Thymus (tissue), 11 donors: ENCODE data around the gene HLA-DOA. TPM values are rescaled to one million over a fixed set of nuclear protein-coding genes. Genes with fewer than 3 reads are reported as not detected.
A peak's percentile ranks its signal among the peaks of the same experiment; 100 is the strongest.

Experiments used
- DNase-seq, 9 donors: peaks; one replicate each; pipeline ENCODE4 v3.0.0-alpha.2; 2013; ENCODE audit warnings: low spot score in 9 of 9, low read depth in 6 of 9, missing footprints in 1 of 9
- H3K27ac ChIP-seq, 2 donors: one replicate each; pipeline ENCODE4 v1.5.1; 2013; ENCODE audit warnings: control low read depth in 1 of 2, low read depth in 1 of 2, low read length in 1 of 2, mild to moderate bottlenecking in 1 of 2, moderate library complexity in 1 of 2
- H3K27me3 ChIP-seq, 2 donors: one replicate each; pipeline ENCODE4 v1.5.1; 2013; ENCODE audit warnings: low read length in 1 of 2; ENCODE audit not compliant: control insufficient read depth in 2 of 2, insufficient read depth in 1 of 2
- H3K36me3 ChIP-seq, 2 donors: one replicate each; pipeline ENCODE4 v1.5.1; 2013; ENCODE audit warnings: low read length in 1 of 2, mild to moderate bottlenecking in 1 of 2, moderate library complexity in 1 of 2; ENCODE audit not compliant: control insufficient read depth in 2 of 2, insufficient read depth in 2 of 2
- H3K4me1 ChIP-seq, 2 donors: one replicate each; pipeline ENCODE4 v1.5.1; 2013; ENCODE audit warnings: low read length in 2 of 2; ENCODE audit not compliant: control insufficient read depth in 2 of 2, insufficient read depth in 2 of 2
- H3K4me3 ChIP-seq, 2 donors: one replicate each; pipeline ENCODE4 v1.5.1; 2013; ENCODE audit warnings: low read length in 2 of 2, control low read depth in 1 of 2, mild to moderate bottlenecking in 1 of 2
- H3K9me3 ChIP-seq, 2 donors: one replicate each; pipeline ENCODE4 v1.5.1; 2013; ENCODE audit warnings: low read length in 1 of 2, mild to moderate bottlenecking in 1 of 2; ENCODE audit not compliant: control insufficient read depth in 2 of 2, insufficient read depth in 1 of 2
- whole genome bisulfite sequencing: extraction: QIAGEN DNeasy Blood & Tissue Kit; methylation state at CpG from one replicate; pipeline ENCODE4 v1.1.7; 2013; 5-methylcytosine and 5-hydroxymethylcytosine counted together
- polyA plus RNA-seq: library from polyadenylated mRNA; stranded (reverse); fragments of 200-250 nt; gene quantifications from one replicate; pipeline ENCODE4 v1.2.3, GENCODE V29; 2013
- total RNA-seq: library from RNA; stranded (reverse); fragments of 120-200 nt; gene quantifications from one replicate; pipeline ENCODE4 v1.2.4, GENCODE V29; 2013
- donor health status: healthy.

HLA-DOA gene
- total and polyA plus RNA-seq, 2 donors, result 27.9 to 38.8 TPM

- Histone ChIP-seq H3K9me3 (no peaks in the 10 kb centered on the region), H3K4me3 (no peak overlapping the region), H3K4me1 (peaks cover 6 to 21% of the 10 kb centered on the region in 2 donors), H3K36me3 (peaks cover 65 to 91% of the 10 kb centered on the region in 2 donors), H3K27me3 (no peaks in the 10 kb centered on the region), H3K27ac (no peak overlapping the region)
- DNase-seq, result no peak
- 92% methylated on average over 2 of the region's 2 CpGs for WGBS
Observed at GRCh38 chr6:32975886-32976285, 33.5 kb downstream of the HLA-DOA start.

GRCh38 chr6:32974541-32975308 is 34.7 kb downstream of the HLA-DOA start:
- peaks cover 6 to 21% of the 10 kb centered on the region in 2 donors for H3K4me1 ChIP-seq
- peaks cover 53 to 79% of the 10 kb centered on the region in 2 donors for H3K36me3 ChIP-seq
- 30% methylated on average over 14 of the region's 14 CpGs for WGBS
- no peaks in the 10 kb centered on the region for H3K9me3 ChIP-seq
- H3K27me3 ChIP-seq, result no peaks in the 10 kb centered on the region
- H3K4me3 ChIP-seq, result peak overlapping the region; percentile 87 to 93
- peak overlapping the region in 1 of 2 donors; percentile 9 for H3K27ac ChIP-seq
- no peak for DNase-seq

- peak overlapping the region; percentile 20 to 97 for H3K27ac ChIP-seq
- H3K9me3 ChIP-seq, result no peaks in the 10 kb centered on the region
- peaks cover 6 to 21% of the 10 kb centered on the region in 2 donors for H3K4me1 ChIP-seq
- peak in 7 of 9 donors; percentile 34 to 72 (median 48) for DNase-seq
- WGBS, result 2% methylated on average over 4 of the region's 4 CpGs
- H3K36me3 ChIP-seq, result peaks cover 46 to 72% of the 10 kb centered on the region in 2 donors
- H3K27me3 ChIP-seq, result no peaks in the 10 kb centered on the region
- peak overlapping the region; percentile 87 to 93 for H3K4me3 ChIP-seq
Observed at GRCh38 chr6:32974016-32974333, 35.4 kb downstream of the HLA-DOA start.

DNA sequence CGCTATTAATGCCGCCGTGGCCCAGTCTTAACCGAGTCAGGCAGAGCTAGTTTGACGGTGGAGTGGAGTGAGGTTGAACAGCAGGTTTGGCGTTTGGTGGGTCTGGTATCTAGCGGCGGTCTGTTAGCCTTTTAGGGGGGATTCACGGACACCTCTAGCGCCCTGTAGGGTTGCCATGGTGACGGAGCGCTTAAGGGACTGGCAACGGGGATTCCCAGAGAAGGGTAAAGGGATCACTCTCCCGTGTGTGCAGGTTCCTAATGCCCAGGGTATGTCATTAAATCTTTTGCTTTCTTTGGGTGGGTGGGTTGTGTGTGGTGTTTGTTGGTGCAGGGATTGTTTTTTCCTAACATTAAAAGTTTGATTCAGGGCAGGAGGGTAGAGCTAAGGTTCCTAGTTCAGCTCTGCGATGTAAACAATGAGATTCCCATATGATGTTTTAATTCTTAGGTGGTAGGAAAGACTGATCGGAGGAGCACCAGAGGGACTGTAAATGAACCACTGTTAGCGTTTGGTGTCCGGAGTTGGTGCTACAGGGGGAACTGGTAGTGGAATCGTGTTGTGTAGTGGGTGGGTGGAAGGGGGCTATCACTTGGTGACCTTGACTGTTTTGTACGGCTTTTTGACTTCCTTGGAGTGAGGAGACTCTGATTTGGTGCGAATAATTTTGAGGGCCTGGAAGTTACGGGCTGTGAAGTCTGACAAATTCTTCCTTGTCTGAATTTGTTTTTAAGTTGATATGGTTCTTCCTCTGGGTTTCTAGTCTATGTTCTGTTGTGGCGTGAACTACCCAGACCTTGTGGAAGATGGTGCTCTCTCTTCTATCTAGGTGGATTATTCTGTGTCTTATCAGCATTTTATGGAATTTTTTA is 36.0 kb downstream of the HLA-DOA start:
- DNase-seq, result peak in 7 of 9 donors; percentile 15 to 69 (median 41)
- under 1% methylated on average over 23 of the region's 23 CpGs for WGBS
- H3K27me3 ChIP-seq, result no peaks in the 10 kb centered on the region
- H3K9me3 ChIP-seq, result no peaks in the 10 kb centered on the region
- peaks cover 6 to 21% of the 10 kb centered on the region in 2 donors for H3K4me1 ChIP-seq
- peak overlapping the region; percentile 97 for H3K27ac ChIP-seq
- H3K4me3 ChIP-seq, result peak overlapping the region; percentile 87 to 93
- peaks cover 41 to 66% of the 10 kb centered on the region in 2 donors for H3K36me3 ChIP-seq

- under 1% methylated on average over 70 of the region's 70 CpGs for WGBS
- Histone ChIP-seq H3K4me3 (peak overlapping the region; percentile 87 to 93), H3K9me3 (no peaks in the 10 kb centered on the region), H3K27ac (peak overlapping the region; percentile 97), H3K36me3 (peaks cover 32 to 58% of the 10 kb centered on the region in 2 donors), H3K4me1 (peaks cover 6 to 22% of the 10 kb centered on the region in 2 donors), H3K27me3 (no peaks in the 10 kb centered on the region)
- DNase-seq, result peak in 3 of 9 donors; percentile 36 to 63 (median 39)
Observed at GRCh38 chr6:32972353-32973143, 36.8 kb downstream of the HLA-DOA start.

GRCh38 chr6:32971581-32972352 is 37.6 kb downstream of the HLA-DOA start:
- peak; percentile 99 to 100 (median 100) for DNase-seq
- H3K4me3 ChIP-seq, result peak overlapping the region; percentile 87 to 93
- no peaks in the 10 kb centered on the region for H3K27me3 ChIP-seq
- H3K27ac ChIP-seq, result peak overlapping the region; percentile 98 to 100
- H3K9me3 ChIP-seq, result no peaks in the 10 kb centered on the region
- peaks cover 7 to 29% of the 10 kb centered on the region in 2 donors for H3K4me1 ChIP-seq
- peaks cover 25 to 50% of the 10 kb centered on the region in 2 donors for H3K36me3 ChIP-seq
- WGBS, result under 1% methylated on average over 58 of the region's 58 CpGs

DNA sequence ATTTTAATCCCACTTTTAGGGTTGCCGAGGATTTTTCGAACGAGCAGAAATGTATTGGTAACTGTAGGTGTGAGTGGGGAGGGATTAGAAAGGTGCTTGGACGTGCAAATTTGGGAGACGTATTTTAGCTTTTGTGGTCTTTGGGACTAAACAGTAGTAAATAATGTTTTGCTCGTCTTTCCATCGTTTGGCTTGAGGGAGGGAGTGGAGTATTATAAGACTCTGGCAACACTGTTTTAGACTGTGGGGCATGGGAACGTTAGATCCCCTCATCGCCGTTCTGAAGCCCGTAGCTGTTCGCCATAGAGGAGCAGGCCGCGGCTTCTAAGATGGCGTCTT is 38.2 kb downstream of the HLA-DOA start:
- peak overlapping the region; percentile 98 to 100 for H3K27ac ChIP-seq
- no peaks in the 10 kb centered on the region for H3K9me3 ChIP-seq
- peaks cover 19 to 44% of the 10 kb centered on the region in 2 donors for H3K36me3 ChIP-seq
- under 1% methylated on average over 15 of the region's 15 CpGs for WGBS
- no peaks in the 10 kb centered on the region for H3K27me3 ChIP-seq
- H3K4me3 ChIP-seq, result peak overlapping the region; percentile 87 to 93
- peaks cover 11 to 31% of the 10 kb centered on the region in 2 donors for H3K4me1 ChIP-seq
- DNase-seq, result peak in 1 of 9 donors; percentile 22
